Calu3 (cell line): ENCODE measurements around the gene ALDOA. TPM values are rescaled to one million over a fixed set of nuclear protein-coding genes. Genes with fewer than 3 reads are reported as not detected.

Experiments used
- BruUV-seq: library from RNA; stranded (reverse); fragments of 400-500 nt; replicated peaks from 2 replicates; lab custom pipeline; 2021; lab: Mats Ljungman, UMichigan
- CTCF ChIA-PET: fragments of 300-600 bp; sonication (Branson Sonifier 250); formaldehyde crosslinking; loops from one replicate; lab custom pipeline; 2022; ENCODE audit warnings: antibody characterized with exemption; lab: Charles Lee
- DNase-seq: peaks from one replicate; pipeline ENCODE4 v3.0.0; 2022
- H3K27ac Mint-ChIP-seq: one replicate; pipeline ENCODE4 v1.8.0; 2022; ENCODE audit warnings: mixed read lengths; ENCODE audit not compliant: unreplicated experiment
- H3K27me3 Mint-ChIP-seq: one replicate; pipeline ENCODE4 v1.8.0; 2022; ENCODE audit warnings: mixed read lengths; ENCODE audit not compliant: unreplicated experiment
- H3K36me3 Mint-ChIP-seq: one replicate; pipeline ENCODE4 v1.8.0; 2022; ENCODE audit warnings: mild to moderate bottlenecking, moderate library complexity, mixed read lengths; ENCODE audit not compliant: insufficient read depth, unreplicated experiment
- H3K4me1 Mint-ChIP-seq: one replicate; pipeline ENCODE4 v1.8.0; 2022; ENCODE audit warnings: mild to moderate bottlenecking, low read depth, mixed read lengths; ENCODE audit not compliant: unreplicated experiment
- H3K4me3 Mint-ChIP-seq: one replicate; pipeline ENCODE4 v1.8.0; 2022; ENCODE audit warnings: mild to moderate bottlenecking, low read depth, moderate library complexity, mixed read lengths; ENCODE audit not compliant: unreplicated experiment
- H3K9me3 Mint-ChIP-seq: one replicate; pipeline ENCODE4 v1.8.0; 2022; ENCODE audit warnings: low read depth, mixed read lengths; ENCODE audit not compliant: unreplicated experiment
- intact Hi-C: fragments of 100-400 bp; cut with micrococcal nuclease; formaldehyde crosslinking; loops from one replicate; pipeline ENCODE4 v1.10.0; 2022; ENCODE audit not compliant: unreplicated experiment
- total RNA-seq: library from RNA; stranded (reverse); gene quantifications from 2 replicates; pipeline ENCODE4 v1.2.3, GENCODE V29; 2022
- TF ChIP-seq, protein P1 (sequence below): fragments of 200-600 bp; IDR thresholded peaks from one replicate; pipeline ENCODE4 v1.8.0; 2022; ENCODE audit warnings: antibody characterized with exemption; ENCODE audit not compliant: unreplicated experiment

Gene ALDOA
- total RNA-seq, 1 experiment from 2014 or later: 1,562 TPM

GRCh38 chr16:30066761-30067583 is 1.4 kb downstream of the ALDOA start:
- intact Hi-C loops: no loop called here
- no peak for DNase-seq
- peak overlapping the region; percentile 83 for H3K4me3 Mint-ChIP-seq
- CTCF ChIA-PET: interaction anchor here (3.3 kb wide), 1 partner anchor 25 kb away, joined by 20 read pairs; the partner anchor contains the start of gene TBX6
- no peaks in the 10 kb centered on the region for H3K27me3 Mint-ChIP-seq
- peaks cover 39% of the 10 kb centered on the region for H3K4me1 Mint-ChIP-seq
- no peaks in the 10 kb centered on the region for H3K9me3 Mint-ChIP-seq
- TF ChIP-seq, protein P1, sequence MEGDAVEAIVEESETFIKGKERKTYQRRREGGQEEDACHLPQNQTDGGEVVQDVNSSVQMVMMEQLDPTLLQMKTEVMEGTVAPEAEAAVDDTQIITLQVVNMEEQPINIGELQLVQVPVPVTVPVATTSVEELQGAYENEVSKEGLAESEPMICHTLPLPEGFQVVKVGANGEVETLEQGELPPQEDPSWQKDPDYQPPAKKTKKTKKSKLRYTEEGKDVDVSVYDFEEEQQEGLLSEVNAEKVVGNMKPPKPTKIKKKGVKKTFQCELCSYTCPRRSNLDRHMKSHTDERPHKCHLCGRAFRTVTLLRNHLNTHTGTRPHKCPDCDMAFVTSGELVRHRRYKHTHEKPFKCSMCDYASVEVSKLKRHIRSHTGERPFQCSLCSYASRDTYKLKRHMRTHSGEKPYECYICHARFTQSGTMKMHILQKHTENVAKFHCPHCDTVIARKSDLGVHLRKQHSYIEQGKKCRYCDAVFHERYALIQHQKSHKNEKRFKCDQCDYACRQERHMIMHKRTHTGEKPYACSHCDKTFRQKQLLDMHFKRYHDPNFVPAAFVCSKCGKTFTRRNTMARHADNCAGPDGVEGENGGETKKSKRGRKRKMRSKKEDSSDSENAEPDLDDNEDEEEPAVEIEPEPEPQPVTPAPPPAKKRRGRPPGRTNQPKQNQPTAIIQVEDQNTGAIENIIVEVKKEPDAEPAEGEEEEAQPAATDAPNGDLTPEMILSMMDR: no peak
- BruUV-seq: no TSS peak
- H3K36me3 Mint-ChIP-seq: peaks cover 87% of the 10 kb centered on the region
- H3K27ac Mint-ChIP-seq: peak overlapping the region; percentile 87

- BruUV-seq: no TSS peak
- H3K4me3 Mint-ChIP-seq: peak overlapping the region; percentile 83
- H3K36me3 Mint-ChIP-seq: peaks cover 92% of the 10 kb centered on the region
- CTCF ChIA-PET: interaction anchor here (3.3 kb wide), 1 partner anchor 25 kb away, joined by 20 read pairs; the partner anchor contains the start of gene TBX6
- no peaks in the 10 kb centered on the region for H3K27me3 Mint-ChIP-seq
- TF ChIP-seq, protein P1: no peak
- intact Hi-C loops: no loop called here
- DNase-seq: no peak
- peaks cover 39% of the 10 kb centered on the region for H3K4me1 Mint-ChIP-seq
- H3K27ac Mint-ChIP-seq: peak overlapping the region; percentile 87
- H3K9me3 Mint-ChIP-seq: no peaks in the 10 kb centered on the region
Observed at GRCh38 chr16:30067584-30067916, 2.0 kb downstream of the ALDOA start.

DNA sequence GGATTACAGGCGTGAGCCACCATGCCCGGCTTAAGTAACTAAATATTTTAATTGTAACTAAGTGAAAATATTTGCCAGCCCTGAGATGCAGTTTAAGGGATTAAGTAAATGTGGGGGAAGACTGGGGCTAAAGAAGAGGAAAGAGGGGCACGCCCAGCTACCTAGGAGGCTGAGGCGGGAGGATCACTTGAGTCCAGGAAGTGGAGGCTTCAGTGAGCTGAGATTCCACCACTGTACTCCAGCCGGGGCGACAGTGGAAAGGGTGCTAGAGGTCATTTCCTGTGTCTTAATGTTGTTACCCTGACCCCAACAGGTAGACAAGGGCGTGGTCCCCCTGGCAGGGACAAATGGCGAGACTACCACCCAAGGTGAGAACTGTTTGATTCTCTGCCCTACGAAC is 2.8 kb downstream of the ALDOA start:
- Mint-ChIP-seq H3K4me1 (peaks cover 37% of the 10 kb centered on the region), H3K9me3 (no peaks in the 10 kb centered on the region), H3K27me3 (no peaks in the 10 kb centered on the region), H3K4me3 (peak overlapping the region; percentile 40), H3K27ac (peak overlapping the region; percentile 60), H3K36me3 (peaks cover 98% of the 10 kb centered on the region)
- CTCF ChIA-PET: interaction anchor here (1.1 kb wide), 1 partner anchor 11 kb away, joined by 4 read pairs; no protein-coding TSS in a partner anchor
- TF ChIP-seq, protein P1: no peak
- intact Hi-C loops: no loop called here
- BruUV-seq: no TSS peak
- no peak for DNase-seq

GRCh38 chr16:30068750-30069610 is 3.4 kb downstream of the ALDOA start:
- CTCF ChIA-PET: interaction anchor here (1.1 kb wide), 1 partner anchor 11 kb away, joined by 4 read pairs; no protein-coding TSS in a partner anchor
- Mint-ChIP-seq H3K36me3 (peaks cover 97% of the 10 kb centered on the region), H3K4me3 (peak overlapping the region; percentile 40), H3K27me3 (no peaks in the 10 kb centered on the region), H3K4me1 (peaks cover 31% of the 10 kb centered on the region), H3K9me3 (no peaks in the 10 kb centered on the region), H3K27ac (peak overlapping the region; percentile 67)
- peak; percentile 70 for DNase-seq
- TF ChIP-seq, protein P1: peak; percentile 82
- no TSS peak for BruUV-seq
- intact Hi-C loops: no loop called here
